HG03159 (cell line): ENCODE data around the gene RAB6A.
"Not testable (repeated sequence)": the region's sequence is repeated elsewhere in the genome, so short reads cannot be mapped to it uniquely, and the experiment has no call there.

ENCODE experiments used
- ATAC-seq: cut with Tn5 transposase; IDR thresholded peaks from one replicate; pipeline ENCODE4 v1.9.1; 2021; ENCODE audit warnings: mild to moderate bottlenecking, moderate library complexity; ENCODE audit not compliant: unreplicated experiment

RAB6A gene

GRCh38 chr11:73766763-73767162, 5.9 kb upstream of the RAB6A start:
- ATAC-seq = no peak

GRCh38 chr11:73762732-73763131, 1.9 kb upstream of the RAB6A start:
- no peak for ATAC-seq

GRCh38 chr11:73761403-73761945, 600 bp upstream of the RAB6A start:
- ATAC-seq = peak; percentile 2

DNA sequence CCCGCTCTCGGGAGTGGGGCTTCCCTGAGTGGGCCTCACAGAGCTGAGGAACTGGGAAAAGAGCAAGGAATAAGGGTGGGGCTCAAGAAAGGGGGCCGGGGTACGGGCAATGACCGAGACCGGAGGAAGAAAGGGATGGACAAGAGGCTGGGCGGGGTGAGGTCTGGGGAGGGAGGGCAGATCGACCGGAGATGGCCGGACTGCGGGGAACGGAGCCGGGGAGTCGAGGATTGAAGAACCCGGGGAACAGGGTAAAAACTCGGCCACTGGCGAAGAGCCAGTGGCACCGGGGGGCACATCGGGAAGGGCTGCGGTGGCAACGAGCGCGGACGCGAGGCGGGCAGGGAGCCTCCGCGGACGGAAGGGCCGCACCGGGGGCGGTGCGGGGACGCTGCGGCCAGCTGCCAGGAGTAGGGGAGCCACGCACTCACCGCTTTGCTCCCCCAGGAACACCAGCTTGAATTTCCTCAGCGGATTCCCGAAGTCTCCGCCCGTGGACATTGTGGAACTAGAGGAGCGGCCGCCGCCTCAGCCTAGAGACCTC, 667 bp downstream of the RAB6A start:
- no peak for ATAC-seq

DNA sequence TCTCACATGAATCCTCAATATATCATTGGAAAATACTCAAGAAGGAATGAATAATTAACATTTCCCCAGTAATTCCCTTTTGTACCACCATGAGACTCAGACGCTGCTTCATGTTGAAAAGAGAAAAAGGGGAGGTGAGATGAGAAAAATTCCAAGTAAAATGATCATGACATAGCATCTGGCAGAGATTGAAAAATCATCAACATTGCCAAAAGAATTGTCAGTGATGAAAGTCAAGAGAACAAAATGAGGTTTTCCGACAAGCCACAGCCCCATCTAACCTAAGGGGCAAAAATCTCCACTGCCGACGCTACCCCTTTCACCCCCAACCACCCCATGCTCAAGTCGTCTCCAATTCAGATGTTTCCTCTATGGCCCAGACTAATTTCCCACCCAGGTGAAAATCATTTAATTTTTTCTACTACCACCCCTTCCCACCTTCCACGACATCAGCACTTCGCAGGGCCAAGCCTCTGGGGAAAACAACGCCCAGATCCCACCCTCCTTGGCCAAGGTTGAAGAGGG, 1.2 kb downstream of the RAB6A start:
- ATAC-seq = no peak

GRCh38 chr11:73758451-73758850, 2.4 kb downstream of the RAB6A start:
- ATAC-seq = no peak

DNA sequence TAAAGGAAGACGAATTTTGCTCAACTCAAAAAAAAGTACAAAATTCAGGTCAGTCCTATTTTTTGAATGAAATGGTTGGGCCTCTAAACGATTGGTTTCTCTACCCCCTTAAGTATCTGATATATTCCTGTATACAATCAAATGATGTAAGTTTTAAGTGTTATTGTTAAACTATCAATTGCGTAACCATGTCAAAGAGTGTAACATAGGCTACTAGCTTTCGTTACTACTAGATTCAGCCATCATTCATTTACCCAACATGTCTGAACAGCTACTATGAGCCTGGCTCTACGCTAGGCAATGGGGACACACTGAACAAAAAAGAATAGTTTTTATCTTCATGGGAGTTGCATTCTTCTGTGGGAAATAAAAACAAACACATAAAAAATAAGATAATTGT, 3.3 kb downstream of the RAB6A start:
- no peak for ATAC-seq

DNA sequence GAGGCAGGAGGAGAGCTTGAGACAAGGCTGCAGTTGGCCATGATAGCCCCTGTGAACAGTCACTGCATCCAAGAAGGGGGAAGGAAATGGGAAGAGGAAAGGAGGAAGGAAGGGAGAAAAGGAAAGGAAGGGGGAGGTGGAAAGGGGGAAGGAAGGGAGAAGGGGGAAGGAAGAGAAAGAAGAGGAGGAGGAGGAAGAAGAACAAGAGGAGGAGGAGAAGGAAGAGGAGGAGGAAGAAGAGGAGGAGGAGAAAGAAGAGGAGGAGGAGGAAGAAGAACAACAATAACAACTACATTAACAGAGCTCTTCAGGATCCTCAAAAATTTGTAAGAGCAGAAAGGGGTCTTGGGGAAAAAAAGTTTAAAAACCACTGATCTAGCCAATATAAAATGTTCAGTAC, 5.2 kb downstream of the RAB6A start:
- ATAC-seq = no peak

- no peak for ATAC-seq
Measured at GRCh38 chr11:73753938-73754337, 6.9 kb downstream of the RAB6A start.

DNA sequence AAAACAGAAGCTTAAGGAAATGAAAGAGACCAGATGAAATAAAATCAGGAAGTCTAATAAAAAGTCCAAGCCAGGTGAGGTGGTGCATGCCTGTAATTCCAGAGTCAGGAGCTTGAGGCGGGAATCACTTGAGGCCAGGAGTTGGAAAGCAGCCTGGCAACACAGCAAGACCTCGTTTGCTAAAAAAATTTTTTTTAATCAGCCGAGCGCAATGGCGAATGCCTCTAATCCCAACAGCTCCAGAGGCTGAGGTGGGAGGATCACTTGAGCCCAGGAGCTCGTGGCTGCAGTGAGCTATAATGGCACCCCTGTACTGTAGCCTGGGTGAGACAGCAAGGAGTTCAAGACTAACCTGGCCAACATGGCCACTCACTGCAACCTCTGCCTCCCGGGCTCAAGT, 8.0 kb downstream of the RAB6A start:
- ATAC-seq = no peak

DNA sequence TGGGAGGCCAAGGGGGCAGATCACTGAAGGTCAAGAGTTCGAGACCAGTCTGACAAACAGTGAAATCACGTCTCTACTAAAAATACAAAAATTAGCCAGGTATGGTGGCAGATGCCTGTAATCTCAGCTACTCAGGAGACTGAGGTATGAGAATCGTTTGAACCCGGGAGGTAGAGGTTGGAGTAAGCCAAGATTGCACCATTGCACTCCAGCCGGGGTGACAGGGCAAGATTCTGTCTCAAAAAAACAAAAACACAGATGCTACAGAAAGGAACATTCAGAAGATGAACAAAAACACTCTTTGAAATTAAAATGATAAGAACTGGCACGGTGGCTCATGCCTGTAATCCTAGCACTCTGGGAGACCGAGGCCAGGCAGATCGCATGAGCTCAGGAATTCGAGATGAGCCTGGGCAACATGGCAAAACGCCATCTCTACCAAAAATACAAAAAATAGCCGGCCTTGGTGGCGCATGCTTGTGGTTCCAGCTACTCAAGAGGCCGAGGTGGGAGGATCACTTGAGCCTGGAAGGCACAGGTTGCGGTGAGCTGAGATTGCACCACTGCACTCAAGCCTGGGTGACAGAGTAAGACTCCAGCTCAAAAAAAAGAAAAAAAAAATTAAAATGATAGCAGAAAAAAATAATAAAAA, 8.5 kb downstream of the RAB6A start:
- no peak for ATAC-seq

- not testable (repeated sequence) for ATAC-seq
Measured at GRCh38 chr11:73750862-73751261, 10.0 kb downstream of the RAB6A start.

- ATAC-seq = no peak
Measured at GRCh38 chr11:73750228-73750627, 10.6 kb downstream of the RAB6A start.

DNA sequence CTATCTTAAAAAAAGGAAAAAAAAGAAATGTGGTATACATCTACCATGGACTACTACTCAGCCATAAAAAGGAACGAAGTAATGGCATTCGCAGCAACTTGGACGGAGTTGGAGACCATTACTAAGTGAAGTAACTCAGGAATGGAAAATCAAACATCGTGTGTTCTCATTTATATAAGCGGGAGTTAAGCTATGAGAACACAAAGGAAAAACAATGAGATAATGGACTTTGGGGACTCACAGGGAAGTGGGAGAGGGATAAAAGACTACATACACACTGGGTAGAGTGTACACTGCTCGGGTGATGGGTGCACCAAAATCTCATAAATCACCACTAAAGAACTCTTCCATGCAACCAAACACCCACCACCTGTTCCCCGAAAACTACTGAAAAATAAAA, 11.8 kb downstream of the RAB6A start:
- ATAC-seq = no peak

GRCh38 chr11:73748300-73748699, 12.6 kb downstream of the RAB6A start:
- no peak for ATAC-seq

DNA sequence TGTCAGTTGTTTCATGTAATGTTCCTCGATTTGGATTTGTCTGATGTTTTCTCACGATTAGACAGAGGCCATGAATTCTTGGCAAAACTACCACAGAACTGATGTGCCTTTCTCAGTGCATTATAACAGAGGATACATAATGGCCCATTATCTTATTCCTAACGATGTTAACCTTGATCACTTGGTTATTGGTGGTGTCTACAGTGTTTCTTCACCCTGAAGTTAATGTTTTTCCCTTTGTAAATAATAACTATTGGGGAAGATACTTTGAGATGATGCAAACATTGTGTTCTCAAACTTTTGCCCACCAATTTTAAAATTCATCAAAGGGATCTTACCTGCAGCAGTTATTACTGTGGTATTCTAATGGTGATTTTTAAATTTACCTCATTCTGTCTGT, 13.1 kb downstream of the RAB6A start:
- no peak for ATAC-seq

DNA sequence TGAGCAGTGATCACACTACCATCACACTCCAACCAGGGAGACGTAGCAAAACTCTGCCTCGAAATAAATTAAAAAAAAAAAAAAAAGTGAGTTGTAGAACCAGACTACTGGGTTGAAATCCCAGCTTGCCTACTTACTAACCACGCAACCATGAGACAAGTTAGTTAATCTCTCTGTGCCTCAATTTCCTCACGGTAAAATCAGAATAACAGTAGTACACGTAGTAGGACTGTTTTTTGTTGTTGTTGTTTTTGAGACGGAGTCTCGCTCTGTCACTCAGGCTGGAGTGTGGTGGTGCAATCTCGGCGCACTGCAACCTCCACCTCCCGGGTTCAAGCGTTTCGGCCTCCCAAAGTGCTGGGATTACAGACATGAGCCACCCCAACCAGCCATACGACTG, 14.2 kb downstream of the RAB6A start:
- ATAC-seq = no peak

DNA sequence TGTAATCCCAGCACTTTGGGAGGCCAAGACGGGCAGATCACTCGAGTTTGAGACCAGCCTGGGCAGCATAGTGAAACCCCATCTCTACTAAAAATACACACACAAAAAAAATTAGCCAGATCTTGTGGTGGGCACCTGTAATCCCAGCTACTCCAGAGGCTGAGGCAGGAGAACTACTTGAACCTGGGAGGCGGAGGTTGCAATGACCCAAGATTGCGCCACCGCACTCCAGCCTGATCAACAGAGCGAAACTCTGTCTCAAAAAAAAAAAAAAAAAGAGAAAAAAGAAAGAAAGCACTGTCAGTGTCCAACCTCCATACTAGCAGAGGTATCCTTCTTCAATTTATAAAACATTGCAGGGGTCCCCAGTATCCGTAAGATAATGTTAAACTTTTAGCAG, 17.8 kb downstream of the RAB6A start:
- ATAC-seq = no peak

DNA sequence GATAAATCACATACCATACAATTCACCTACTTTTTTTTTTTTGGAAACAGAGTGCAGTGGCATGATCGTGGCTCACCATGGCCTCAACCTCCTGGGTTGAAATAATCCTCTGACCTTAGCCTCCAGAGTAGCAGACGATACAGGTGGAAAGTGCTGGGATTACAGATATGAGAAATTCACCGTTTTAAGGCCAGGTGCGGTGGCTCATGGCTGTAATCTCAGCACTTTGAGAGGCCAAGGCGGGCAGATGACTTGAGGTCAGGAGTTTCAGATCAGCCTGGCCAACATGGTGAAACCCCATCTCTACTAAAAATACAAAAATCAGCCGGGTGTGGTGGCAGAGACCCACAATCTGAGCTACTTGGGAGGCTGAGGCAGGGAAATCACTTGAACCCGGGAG, 24.9 kb downstream of the RAB6A start:
- not testable (repeated sequence) for ATAC-seq

- no peak for ATAC-seq
Measured at GRCh38 chr11:73734993-73735392, 25.9 kb downstream of the RAB6A start.

DNA sequence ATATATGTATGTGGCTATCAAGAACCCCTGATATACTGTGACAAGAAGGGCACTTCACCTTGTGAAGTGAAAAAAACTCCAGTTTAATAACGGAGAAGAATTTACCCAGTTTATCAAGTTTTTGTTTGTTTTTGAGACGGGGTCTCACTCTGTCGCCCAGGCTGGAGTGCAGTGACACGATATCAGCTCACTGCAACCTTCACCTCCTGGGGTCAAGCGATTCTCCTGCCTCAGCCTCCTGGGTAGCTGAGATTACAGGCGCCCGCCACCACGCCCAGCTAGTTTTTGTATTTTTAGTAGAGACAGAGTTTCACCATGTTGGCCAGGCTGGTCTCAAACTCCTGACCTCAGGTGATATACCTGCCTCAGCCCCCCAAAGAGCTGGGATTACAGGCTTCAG, 26.9 kb downstream of the RAB6A start:
- ATAC-seq = not testable (repeated sequence)

GRCh38 chr11:73732936-73733335, 27.9 kb downstream of the RAB6A start:
- ATAC-seq = not testable (repeated sequence)
